Colon (tissue), 2 donors: ENCODE data around the gene HECA.
A peak's percentile ranks its signal among the peaks of the same experiment; 100 is the strongest.
"Not testable (repeated sequence)": the region's sequence is repeated elsewhere in the genome, so short reads cannot be mapped to it uniquely, and the experiment has no call there.

Experiments used
- FAIRE-seq: peaks from 2 replicates; lab custom pipeline; 2012; peaks lifted over from hg19 to GRCh38; lab: Jason Lieb, UNC
- donor health status: control.
- donor health status: control.

Gene HECA

GRCh38 chr6:139134817-139135577, at the start of gene HECA:
Gene HECA, plus strand, starts transcription at chr6:139135080. Its CDS starts 317 bp downstream, at chr6:139135397.
- no peak for FAIRE-seq

- FAIRE-seq, result no peak
Observed at GRCh38 chr6:139091826-139092225, 43.1 kb upstream of the HECA start.

GRCh38 chr6:139099984-139100383, 34.9 kb upstream of the HECA start:
- no peak for FAIRE-seq

- FAIRE-seq, result no peak
Observed at GRCh38 chr6:139107051-139107450, 27.8 kb upstream of the HECA start.

- FAIRE-seq, result no peak
Observed at GRCh38 chr6:139108378-139108777, 26.5 kb upstream of the HECA start.

DNA sequence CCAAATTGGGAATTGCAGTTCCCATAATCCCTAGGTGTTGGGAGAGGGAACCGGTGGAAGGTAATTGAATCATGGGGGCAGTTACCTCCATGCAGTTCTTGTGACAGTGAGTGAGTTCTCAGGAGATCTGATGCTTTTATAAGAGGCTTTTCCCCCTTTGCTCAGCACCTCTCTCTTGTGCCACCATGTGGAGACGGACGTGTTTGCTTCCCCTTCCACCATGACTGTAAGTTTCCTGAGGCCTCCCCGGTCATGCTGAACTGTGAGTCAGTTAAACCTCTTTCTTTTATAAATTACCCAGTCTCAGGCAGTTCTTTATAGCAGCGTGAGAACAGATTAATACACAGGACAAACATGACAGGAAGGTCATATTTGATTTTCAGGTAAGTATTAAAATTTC, 25.3 kb upstream of the HECA start:
- FAIRE-seq, result no peak

GRCh38 chr6:139112146-139112545, 22.7 kb upstream of the HECA start:
- no peak for FAIRE-seq

DNA sequence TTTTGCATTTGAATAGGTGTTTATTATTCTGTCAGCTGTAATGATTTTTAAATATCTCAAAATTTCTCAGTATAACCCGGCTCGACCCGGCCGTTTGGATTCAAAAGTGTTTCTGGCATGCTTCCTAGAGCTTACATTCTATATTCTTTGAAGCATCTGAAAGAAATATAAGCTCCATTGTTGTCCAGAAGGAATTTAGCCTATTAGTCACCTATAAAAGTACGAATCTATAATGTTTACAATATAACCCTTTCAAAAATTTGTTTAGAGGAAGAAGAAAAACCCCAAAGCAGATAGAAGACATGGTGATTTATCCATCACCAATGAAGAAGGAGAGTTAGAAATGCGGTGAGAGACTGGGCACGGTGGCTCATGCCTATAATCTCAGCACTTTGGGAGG, 22.3 kb upstream of the HECA start:
- no peak for FAIRE-seq

DNA sequence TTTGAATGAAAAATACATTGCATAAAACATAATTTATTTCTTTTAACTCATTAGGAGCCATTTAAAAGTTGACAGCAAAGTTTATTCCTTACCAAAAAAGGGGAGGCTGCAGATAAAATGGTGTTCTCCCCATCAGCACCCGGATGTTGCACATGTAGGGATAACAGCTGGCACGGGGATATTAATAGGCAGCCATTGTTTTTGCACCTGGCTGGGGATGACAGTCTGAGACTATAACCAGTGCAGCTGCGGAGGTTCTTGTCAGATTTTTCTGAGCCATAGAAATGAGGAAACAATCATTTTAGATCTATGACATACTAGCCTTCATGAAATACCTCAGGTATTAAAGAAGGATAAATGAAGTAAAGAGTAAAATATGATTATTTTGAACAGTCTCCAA, 20.1 kb upstream of the HECA start:
- no peak for FAIRE-seq

GRCh38 chr6:139115989-139116758, 18.7 kb upstream of the HECA start:
- no peak for FAIRE-seq

- FAIRE-seq, result no peak
Observed at GRCh38 chr6:139117734-139118133, 17.1 kb upstream of the HECA start.

- no peak for FAIRE-seq
Observed at GRCh38 chr6:139119552-139119951, 15.3 kb upstream of the HECA start.

GRCh38 chr6:139122823-139123222, 12.1 kb upstream of the HECA start:
- FAIRE-seq, result not testable (repeated sequence)

GRCh38 chr6:139124887-139125672, 9.8 kb upstream of the HECA start:
- FAIRE-seq, result peak; percentile 93

DNA sequence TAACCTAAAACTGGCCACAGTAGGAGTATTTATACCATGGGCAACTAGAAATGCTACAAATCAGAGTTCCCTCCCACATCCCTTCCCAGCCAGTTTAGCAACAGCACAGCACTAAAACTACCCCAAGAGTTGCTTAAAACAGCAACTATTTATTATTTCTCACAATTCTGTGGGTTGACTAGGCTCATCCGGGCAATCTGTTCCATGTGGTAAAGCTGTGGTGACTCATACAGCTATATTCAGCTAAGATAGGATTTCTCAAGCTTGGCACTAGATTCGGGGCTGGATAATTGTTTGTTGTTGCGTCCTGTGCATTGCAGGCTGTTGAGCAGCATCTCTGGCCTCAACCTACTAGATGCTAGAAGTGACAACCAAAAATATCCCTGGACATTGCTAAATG, 8.6 kb upstream of the HECA start:
- no peak for FAIRE-seq

DNA sequence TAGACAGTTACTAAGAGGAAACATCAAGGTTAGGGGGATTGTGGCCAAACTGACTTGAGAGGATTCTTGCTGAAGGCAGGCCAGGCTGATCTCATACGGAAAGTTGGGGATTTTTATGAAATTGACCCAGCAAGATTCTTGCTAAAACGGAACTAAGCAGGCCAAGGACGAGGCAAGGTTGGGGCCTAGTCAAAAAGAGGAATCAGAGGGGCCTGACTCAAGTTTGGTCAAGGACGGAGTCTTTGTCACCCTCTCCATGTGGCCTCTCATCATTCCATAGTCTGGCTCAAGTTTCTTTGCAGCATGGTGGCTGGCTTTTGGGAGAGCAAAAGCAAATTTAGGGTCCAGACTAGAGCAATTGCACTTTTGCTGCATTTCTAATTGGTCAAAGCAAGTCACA, 7.9 kb upstream of the HECA start:
- FAIRE-seq, result no peak

DNA sequence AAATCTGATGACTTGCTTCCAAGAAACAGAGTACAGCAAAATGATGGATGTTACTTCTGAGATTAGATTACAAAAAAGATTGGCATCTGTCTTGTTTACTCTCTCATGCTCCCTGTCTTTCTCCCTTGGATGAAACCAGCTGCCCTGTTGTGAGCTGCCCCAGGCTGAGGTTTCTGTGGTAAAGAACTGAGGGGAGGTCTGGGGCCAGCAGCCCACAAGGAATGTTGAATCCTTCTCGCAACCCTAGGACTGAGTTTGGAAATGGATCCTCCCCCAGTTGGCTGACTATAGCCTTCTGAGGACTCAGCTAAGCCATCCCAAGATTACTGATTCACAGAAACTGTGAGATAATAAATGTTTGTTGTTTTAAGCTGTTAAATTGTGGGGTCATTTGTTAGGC, 5.6 kb upstream of the HECA start:
- FAIRE-seq, result no peak

- FAIRE-seq, result no peak
Observed at GRCh38 chr6:139131736-139132280, 3.1 kb upstream of the HECA start.

DNA sequence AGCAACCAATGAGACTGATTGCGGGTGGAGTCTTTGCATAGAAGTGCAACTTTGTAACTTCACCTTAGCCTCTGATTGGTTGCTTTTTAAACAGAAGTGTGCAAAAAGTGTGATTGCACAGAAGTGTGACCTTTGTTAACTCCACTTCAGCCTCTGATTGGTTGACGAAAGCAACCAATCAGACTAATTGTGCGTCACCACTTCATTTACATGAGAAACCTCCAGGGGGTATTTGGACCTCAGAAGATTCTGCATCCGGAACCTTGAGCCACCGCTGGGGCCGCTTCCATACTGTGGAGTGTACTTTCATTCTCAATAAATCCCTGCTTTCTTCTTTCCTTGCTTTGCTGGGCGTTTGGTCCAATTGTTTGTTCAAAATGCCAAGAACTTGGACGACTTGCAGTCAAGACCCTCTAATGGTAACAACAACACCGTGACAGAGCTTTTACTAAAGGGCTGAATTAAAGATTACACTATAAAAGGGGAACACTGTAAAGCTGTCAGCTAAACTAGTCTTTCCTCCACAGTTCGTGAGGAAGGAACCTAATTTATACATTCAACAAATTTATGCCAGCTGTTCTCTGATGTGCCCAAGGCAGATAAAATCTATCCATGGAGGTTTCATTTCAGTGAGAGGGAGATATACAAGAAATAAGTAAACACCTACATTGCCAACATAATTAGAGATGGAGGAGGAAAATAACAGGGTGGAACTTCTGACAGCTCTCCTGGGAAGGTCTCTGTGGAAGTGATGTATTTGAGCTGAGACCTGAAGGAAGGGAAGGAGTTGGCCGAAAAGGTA, 1.4 kb upstream of the HECA start:
- FAIRE-seq, result no peak

DNA sequence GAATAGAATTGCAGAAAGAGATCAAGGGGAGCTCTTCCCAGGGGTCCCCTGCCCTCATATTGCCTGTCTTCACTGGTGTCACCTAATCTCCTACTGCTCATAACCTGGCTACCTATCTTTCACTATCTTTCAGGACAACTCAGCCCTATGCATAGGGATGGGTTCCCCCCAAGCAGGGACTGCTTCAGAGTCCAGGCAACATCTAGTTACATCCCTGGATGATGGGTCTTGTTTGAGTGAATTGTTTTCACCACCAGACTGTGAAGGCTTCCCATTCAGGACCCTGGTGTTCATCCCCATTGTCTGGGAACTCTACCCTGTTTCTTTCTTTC, 850 bp upstream of the HECA start:
- FAIRE-seq, result no peak

DNA sequence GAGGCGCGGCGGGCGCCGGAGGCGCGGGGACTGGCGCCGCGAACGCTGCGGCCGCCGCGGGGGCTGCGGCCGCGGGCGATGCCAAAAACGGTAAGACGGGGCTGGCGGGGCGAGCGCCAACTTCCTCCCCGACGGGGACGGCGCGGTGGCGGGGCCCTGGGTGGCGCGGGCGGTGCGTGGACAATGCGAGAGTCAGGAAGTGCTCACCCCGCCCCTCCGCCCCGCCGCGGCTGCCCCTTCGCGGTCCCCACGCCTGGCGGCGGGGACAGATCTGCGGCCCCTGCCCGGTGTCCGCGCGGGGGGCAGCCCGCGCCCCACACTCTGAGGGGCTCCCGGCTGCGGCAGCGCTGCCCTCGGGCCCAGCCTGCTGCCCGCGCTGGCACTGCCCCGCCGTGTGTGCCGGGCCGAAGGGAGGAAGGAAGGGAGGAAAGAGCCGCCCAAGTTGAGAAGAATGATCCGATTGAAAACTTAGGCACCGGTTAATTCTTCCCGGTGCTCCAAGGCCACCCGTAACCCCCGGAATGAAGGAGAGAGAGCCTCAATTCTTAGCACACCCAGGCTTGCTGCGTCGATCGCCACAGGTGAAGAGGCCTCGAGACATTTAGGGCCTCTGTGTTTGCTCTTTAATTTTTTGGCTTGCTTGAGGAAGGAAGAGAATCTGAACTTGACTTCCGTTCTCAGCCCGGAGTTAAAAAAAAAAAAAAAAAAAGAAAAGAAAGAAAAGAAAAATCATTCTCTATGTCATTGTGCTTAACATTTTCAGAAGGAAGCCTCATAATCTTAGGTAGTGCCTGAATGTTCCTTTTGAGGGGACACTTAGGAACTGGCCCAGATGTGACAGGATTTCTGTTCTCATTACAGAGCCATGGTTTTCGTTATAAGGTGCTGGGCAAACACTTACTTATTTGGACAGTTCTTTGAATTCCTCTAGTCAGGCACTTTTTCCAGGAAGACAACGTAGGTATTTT, 982 bp downstream of the HECA start:
- no peak for FAIRE-seq
